K562 (cell line): ENCODE data around the gene SLC26A1. TPM values are rescaled to one million over a fixed set of nuclear protein-coding genes. Genes with fewer than 3 reads are reported as not detected.
A peak's percentile ranks its signal among the peaks of the same experiment; 100 is the strongest.

Source experiments
- ARID4B ChIP-seq: sonication (generic); formaldehyde crosslinking; IDR thresholded peaks from 2 replicates; pipeline ENCODE4 v1.8.0; 2022; ENCODE audit warnings: mild to moderate bottlenecking, missing genetic modification reagents
- CHD4 ChIP-seq: fragments of 200-600 bp; sonication (generic); IDR thresholded peaks from 3 replicates; pipeline ENCODE4 v1.6.1; 2012; ENCODE audit warnings: low read depth, mild to moderate bottlenecking, mixed read lengths, low read length, inconsistent platforms; ENCODE audit not compliant: insufficient read depth, insufficient replicate concordance, poor library complexity, severe bottlenecking
- GTF2B ChIP-seq: IDR thresholded peaks from 2 replicates; pipeline ENCODE4 v1.6.1; 2011; ENCODE audit not compliant: insufficient read length; ENCODE audit errors: extremely low read depth
- KAT8 ChIP-seq: fragments of 450-650 bp; IDR thresholded peaks from 2 replicates; pipeline ENCODE4 v1.6.1; 2016; ENCODE audit warnings: low read depth, mild to moderate bottlenecking
- RBFOX2 ChIP-seq: fragments of 200-400 bp; formaldehyde crosslinking; IDR thresholded peaks from 2 replicates; pipeline ENCODE4 v1.6.1; 2017; ENCODE audit warnings: low read depth, mild to moderate bottlenecking, low read length, moderate library complexity
- TCFL5 ChIP-seq: fragments of 250-450 bp; sonication (Bioruptor Pico); conservative IDR thresholded peaks from 2 replicates; pipeline ENCODE4 v1.6.1; 2021; ENCODE audit warnings: mild to moderate bottlenecking, moderate library complexity, matching md5 sums
- ZNF592 ChIP-seq: fragments of 450-650 bp; IDR thresholded peaks from 2 replicates; pipeline ENCODE4 v1.6.1; 2017; ENCODE audit warnings: antibody characterized with exemption, mild to moderate bottlenecking
- polyA plus RNA-seq, 8 experiments: library from polyadenylated mRNA; depleted of rRNA in 4 of 8; stranded (reverse) in 5 of 8; unstranded in 3 of 8; fragments of >200 nt; fragmentation: Nextera tagmentation in 2 of 8; fragmentation: Illumina TruSeq in 1 of 8; extraction: Ambion mirVana in 2 of 8; extraction: Trizol in 1 of 8; gene quantifications; 2 replicates each; pipeline versions ENCODE4 v1.2.1 to v1.2.3, GENCODE V29; 2011 to 2014; ENCODE audit warnings: inconsistent platforms in 1 of 8, missing spikeins in 1 of 8
- total RNA-seq, 7 experiments: library from RNA; depleted of rRNA in 6 of 7; stranded (reverse); fragments of >200 nt in 6 of 7; fragmentation: Illumina TruSeq in 2 of 7; extraction: Trizol in 2 of 7; gene quantifications; 2 replicates each; pipeline versions ENCODE4 v1.2.1 to v1.2.3, GENCODE V29; 2011 to 2021; ENCODE audit warnings: low replicate concordance in 1 of 7
- TF ChIP-seq, protein P1 (sequence below): fragments of 450-650 bp; IDR thresholded peaks from 2 replicates; pipeline ENCODE4 v1.7.1; 2018; ENCODE audit warnings: mild to moderate bottlenecking, low read depth; ENCODE audit not compliant: partially characterized antibody
- TF ChIP-seq, protein P2 (sequence below), 2 experiments: fragments of 450-650 bp; conservative IDR thresholded peaks; 2 replicates each; pipeline ENCODE4 v1.6.1; 2017; ENCODE audit warnings: mild to moderate bottlenecking in 2 of 2, moderate library complexity in 2 of 2

SLC26A1 gene
- total and polyA plus RNA-seq, 9 of the 15 experiments (the other 6 are each of a cell fraction or from before 2014, with no cell fraction given), result 0.11 to 4.2 (median 0.95) TPM

DNA sequence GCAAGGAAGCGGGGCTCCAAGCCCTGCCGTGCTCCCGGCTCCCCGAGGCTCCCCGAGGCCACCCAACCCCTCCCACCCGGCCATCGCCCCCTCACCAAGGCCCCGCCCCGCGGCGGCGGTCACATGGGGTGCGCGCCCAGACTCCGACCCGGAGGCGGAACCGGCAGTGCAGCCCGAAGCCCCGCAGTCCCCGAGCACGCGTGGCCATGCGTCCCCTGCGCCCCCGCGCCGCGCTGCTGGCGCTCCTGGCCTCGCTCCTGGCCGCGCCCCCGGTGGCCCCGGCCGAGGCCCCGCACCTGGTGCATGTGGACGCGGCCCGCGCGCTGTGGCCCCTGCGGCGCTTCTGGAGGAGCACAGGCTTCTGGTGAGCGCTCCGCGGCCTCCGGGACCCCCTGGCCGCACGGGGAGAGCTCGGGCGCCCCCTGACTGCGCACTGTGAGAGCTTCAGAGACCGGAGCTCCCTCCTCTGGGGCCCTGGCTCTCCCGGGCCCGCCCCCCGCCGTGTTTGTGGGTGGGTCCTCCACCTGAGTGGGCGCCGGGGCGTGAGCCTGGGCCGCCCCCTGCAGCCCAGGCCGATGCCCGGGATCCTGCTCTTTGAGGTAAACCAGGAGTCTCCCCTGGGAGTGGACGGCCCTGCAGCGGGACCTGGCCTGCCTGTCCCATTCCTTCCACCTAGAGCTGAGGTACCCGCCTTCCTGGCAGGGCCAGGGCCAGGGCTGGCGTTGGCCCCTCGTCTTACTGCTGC, 6.2 kb downstream of the SLC26A1 start, which contains the start of gene IDUA (continued):
- TF ChIP-seq, protein P1, sequence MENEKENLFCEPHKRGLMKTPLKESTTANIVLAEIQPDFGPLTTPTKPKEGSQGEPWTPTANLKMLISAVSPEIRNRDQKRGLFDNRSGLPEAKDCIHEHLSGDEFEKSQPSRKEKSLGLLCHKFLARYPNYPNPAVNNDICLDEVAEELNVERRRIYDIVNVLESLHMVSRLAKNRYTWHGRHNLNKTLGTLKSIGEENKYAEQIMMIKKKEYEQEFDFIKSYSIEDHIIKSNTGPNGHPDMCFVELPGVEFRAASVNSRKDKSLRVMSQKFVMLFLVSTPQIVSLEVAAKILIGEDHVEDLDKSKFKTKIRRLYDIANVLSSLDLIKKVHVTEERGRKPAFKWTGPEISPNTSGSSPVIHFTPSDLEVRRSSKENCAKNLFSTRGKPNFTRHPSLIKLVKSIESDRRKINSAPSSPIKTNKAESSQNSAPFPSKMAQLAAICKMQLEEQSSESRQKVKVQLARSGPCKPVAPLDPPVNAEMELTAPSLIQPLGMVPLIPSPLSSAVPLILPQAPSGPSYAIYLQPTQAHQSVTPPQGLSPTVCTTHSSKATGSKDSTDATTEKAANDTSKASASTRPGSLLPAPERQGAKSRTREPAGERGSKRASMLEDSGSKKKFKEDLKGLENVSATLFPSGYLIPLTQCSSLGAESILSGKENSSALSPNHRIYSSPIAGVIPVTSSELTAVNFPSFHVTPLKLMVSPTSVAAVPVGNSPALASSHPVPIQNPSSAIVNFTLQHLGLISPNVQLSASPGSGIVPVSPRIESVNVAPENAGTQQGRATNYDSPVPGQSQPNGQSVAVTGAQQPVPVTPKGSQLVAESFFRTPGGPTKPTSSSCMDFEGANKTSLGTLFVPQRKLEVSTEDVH, result no peak
- TF ChIP-seq TCFL5 (CRISPR knock-in tag) (no peak), CHD4 (no peak), KAT8 (no peak), GTF2B (no peak), RBFOX2 (peak; percentile 87), ZNF592 (peak; percentile 83), ARID4B (CRISPR knock-in tag) (peak; percentile 57; the same call in 1 of the 2 replicates)
- TF ChIP-seq, protein P2, sequence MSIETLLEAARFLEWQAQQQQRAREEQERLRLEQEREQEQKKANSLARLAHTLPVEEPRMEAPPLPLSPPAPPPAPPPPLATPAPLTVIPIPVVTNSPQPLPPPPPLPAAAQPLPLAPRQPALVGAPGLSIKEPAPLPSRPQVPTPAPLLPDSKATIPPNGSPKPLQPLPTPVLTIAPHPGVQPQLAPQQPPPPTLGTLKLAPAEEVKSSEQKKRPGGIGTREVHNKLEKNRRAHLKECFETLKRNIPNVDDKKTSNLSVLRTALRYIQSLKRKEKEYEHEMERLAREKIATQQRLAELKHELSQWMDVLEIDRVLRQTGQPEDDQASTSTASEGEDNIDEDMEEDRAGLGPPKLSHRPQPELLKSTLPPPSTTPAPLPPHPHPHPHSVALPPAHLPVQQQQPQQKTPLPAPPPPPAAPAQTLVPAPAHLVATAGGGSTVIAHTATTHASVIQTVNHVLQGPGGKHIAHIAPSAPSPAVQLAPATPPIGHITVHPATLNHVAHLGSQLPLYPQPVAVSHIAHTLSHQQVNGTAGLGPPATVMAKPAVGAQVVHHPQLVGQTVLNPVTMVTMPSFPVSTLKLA (conservative IDR thresholded peaks at IDR 0.05), result peak; percentile 29 to 75; a peak in 3 of 4 replicates
